Mesothelial cell of epicardium (in vitro differentiated cells): Measurements from ENCODE around the gene WIF1. TPM values are rescaled to one million over a fixed set of nuclear protein-coding genes. Genes with fewer than 3 reads are reported as not detected.

Source experiments
- DNase-seq, 2 experiments: peaks; one replicate each; pipeline ENCODE4 v3.0.0; 2021; ENCODE audit warnings: low spot score in 2 of 2; ENCODE audit not compliant: unreplicated experiment in 2 of 2
- H3K27ac Mint-ChIP-seq: 2 replicates; pipeline ENCODE4 v1.8.0; 2021; ENCODE audit warnings: mixed read lengths
- H3K27me3 Mint-ChIP-seq: 2 replicates; pipeline ENCODE4 v1.8.0; 2021; ENCODE audit warnings: low read depth, mixed read lengths
- H3K36me3 Mint-ChIP-seq: 2 replicates; pipeline ENCODE4 v1.8.0; 2021; ENCODE audit warnings: mixed read lengths
- H3K4me1 Mint-ChIP-seq: 2 replicates; pipeline ENCODE4 v1.8.0; 2021; ENCODE audit warnings: mixed read lengths
- H3K4me3 Mint-ChIP-seq: 2 replicates; pipeline ENCODE4 v1.8.0; 2021; ENCODE audit warnings: mild to moderate bottlenecking, moderate library complexity, mixed read lengths
- H3K9me3 Mint-ChIP-seq: 2 replicates; pipeline ENCODE4 v1.8.0; 2021; ENCODE audit warnings: mixed read lengths
- total RNA-seq: library from RNA; stranded (reverse); gene quantifications from 3 replicates; pipeline ENCODE4 v1.2.1, GENCODE V29; 2021
- TF ChIP-seq, protein P1 (sequence below): fragments of 200-600 bp; sonication (generic); IDR thresholded peaks from one replicate; pipeline ENCODE4 v1.5.0; 2021; ENCODE audit warnings: antibody characterized with exemption; ENCODE audit not compliant: unreplicated experiment

The WIF1 gene
- total RNA-seq, 1 donor from 2014 or later = 23.4 TPM

DNA sequence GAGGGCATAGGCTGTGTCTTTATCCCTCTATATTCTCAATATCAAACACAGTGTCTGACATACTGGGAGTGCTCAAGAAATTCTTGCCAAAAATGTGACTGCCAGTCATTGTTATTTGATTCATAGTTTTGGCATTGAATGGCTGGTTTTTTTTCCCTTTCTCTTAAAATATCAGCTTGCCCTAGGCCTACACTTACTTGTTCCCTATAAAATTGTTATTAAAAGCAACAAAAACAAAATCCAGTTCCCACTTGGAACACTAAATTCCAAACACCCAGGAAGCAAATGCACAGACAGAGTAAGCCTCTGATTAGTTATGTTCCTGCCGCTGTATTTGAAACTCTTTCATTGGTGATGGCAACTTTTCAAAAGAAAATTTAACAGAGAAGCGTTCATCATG is 110.7 kb downstream of the WIF1 start:
- Mint-ChIP-seq H3K27ac (no peak overlapping the region), H3K9me3 (no peaks in the 10 kb centered on the region), H3K4me1 (peaks cover 9% of the 10 kb centered on the region), H3K36me3 (no peaks in the 10 kb centered on the region), H3K27me3 (peaks cover 44% of the 10 kb centered on the region), H3K4me3 (no peak overlapping the region)
- no peak for DNase-seq
- TF ChIP-seq, protein P1, sequence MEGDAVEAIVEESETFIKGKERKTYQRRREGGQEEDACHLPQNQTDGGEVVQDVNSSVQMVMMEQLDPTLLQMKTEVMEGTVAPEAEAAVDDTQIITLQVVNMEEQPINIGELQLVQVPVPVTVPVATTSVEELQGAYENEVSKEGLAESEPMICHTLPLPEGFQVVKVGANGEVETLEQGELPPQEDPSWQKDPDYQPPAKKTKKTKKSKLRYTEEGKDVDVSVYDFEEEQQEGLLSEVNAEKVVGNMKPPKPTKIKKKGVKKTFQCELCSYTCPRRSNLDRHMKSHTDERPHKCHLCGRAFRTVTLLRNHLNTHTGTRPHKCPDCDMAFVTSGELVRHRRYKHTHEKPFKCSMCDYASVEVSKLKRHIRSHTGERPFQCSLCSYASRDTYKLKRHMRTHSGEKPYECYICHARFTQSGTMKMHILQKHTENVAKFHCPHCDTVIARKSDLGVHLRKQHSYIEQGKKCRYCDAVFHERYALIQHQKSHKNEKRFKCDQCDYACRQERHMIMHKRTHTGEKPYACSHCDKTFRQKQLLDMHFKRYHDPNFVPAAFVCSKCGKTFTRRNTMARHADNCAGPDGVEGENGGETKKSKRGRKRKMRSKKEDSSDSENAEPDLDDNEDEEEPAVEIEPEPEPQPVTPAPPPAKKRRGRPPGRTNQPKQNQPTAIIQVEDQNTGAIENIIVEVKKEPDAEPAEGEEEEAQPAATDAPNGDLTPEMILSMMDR = no peak

DNA sequence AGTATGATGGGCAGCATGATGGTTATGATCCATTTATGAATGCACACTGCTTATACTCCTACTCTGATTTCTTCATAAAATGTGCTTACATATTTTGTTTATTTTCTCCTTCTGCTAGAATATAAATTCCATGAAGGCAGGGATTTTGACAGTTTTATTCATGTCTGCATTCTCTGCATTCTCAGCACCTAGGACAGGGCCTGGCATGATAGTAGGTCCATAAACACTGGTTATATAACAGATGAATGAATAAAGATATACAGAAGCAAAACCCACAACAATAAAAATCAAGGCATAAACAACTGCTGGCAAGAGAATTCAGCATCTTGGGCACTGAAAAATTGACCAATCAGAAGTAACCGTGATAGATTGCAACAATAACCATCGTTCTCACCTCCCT is 115.4 kb downstream of the WIF1 start:
- Mint-ChIP-seq H3K27me3 (peaks cover 53% of the 10 kb centered on the region), H3K4me3 (no peak overlapping the region), H3K9me3 (peaks cover 12% of the 10 kb centered on the region), H3K4me1 (no peaks in the 10 kb centered on the region), H3K27ac (no peak overlapping the region), H3K36me3 (no peaks in the 10 kb centered on the region)
- no peak for DNase-seq
- TF ChIP-seq, protein P1 = no peak

DNA sequence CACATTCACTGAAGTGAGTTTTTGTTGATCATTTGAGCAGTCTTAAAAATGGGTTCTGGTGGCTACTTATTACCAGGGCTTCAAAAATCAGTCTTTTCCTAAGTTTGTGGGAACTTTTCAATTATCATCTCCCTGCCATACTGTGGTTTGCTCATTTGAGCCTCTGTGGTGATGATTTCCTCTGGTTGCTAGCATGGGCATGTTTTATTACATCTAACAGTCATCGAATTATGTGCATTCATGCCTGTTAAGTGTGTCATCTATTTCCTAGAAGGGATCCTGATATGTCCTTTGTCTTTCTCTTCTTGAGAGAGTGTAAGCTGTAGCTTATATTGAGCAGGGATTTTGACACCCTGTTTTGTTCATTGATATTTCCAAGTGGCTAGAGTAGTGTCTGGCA is 116.8 kb downstream of the WIF1 start:
- Mint-ChIP-seq H3K27ac (no peak overlapping the region), H3K4me3 (no peak overlapping the region), H3K9me3 (peaks cover 12% of the 10 kb centered on the region), H3K27me3 (peaks cover 64% of the 10 kb centered on the region), H3K4me1 (no peaks in the 10 kb centered on the region), H3K36me3 (no peaks in the 10 kb centered on the region)
- DNase-seq = no peak
- TF ChIP-seq, protein P1 = no peak

Other genes starting within 250 kb of the WIF1 start
- gene LEMD3, start 48.3 kb upstream of the WIF1 start, total RNA-seq = 37.6 to 44.4 TPM (median 39.3 TPM) in 3 replicates
- 19.9 to 20.4 TPM (median 19.9 TPM) in 3 replicates for gene MSRB3, start 157.4 kb upstream of the WIF1 start, total RNA-seq